ENCODE results near the gene TRMT1L.

DNA sequence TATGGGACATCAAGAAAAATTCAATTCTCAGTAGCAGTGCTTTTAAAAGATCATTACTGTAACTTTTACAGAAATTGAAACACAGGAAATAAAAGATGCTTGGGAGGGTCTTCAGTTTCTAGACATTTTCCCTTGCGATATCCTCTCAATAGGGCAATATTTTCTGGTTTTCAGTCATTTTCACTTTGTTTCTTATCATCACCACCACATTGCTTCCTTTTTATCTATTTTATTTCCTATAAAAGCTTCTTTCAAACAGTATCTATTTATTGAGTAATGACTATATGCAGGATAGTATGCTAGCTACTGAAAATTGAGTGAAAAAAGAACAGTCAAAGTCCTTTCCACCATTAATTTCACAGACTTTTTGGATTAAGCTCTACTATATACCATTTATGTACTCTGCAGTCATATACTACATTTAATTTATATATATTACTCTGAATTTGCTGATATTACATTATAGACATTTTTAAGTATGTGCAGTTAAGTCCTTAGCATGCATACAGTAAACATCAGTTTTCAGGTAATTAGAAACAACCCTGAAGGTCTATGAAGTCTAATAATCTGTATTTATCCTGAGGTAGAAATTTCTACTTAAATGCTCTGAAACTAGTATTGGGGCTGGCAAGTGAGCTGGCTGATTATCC, 18.7 kb downstream of the TRMT1L start:
- TF ChIP-seq, protein P1, sequence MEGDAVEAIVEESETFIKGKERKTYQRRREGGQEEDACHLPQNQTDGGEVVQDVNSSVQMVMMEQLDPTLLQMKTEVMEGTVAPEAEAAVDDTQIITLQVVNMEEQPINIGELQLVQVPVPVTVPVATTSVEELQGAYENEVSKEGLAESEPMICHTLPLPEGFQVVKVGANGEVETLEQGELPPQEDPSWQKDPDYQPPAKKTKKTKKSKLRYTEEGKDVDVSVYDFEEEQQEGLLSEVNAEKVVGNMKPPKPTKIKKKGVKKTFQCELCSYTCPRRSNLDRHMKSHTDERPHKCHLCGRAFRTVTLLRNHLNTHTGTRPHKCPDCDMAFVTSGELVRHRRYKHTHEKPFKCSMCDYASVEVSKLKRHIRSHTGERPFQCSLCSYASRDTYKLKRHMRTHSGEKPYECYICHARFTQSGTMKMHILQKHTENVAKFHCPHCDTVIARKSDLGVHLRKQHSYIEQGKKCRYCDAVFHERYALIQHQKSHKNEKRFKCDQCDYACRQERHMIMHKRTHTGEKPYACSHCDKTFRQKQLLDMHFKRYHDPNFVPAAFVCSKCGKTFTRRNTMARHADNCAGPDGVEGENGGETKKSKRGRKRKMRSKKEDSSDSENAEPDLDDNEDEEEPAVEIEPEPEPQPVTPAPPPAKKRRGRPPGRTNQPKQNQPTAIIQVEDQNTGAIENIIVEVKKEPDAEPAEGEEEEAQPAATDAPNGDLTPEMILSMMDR (conservative IDR thresholded peaks at IDR 0.05; ENCODE audit: low read length) = no peak
- TF ChIP-seq EZH2phosphoT487 (IDR thresholded peaks at IDR 0.05; ENCODE audit: borderline replicate concordance, low read depth, low read length) = no peak

All from OCI-LY7 (cell line).